Occipital lobe (tissue), 2 donors: ENCODE results near the gene ARHGEF1. TPM values are rescaled to one million over a fixed set of nuclear protein-coding genes. Genes with fewer than 3 reads are reported as not detected.
A peak's percentile ranks its signal among the peaks of the same experiment; 100 is the strongest.
"Not testable (repeated sequence)": the region's sequence is repeated elsewhere in the genome, so short reads cannot be mapped to it uniquely, and the experiment has no call there.

ENCODE experiments used
- DNase-seq: peaks from one replicate; lab custom pipeline; 2025; lab: John Stamatoyannopoulos, UW
- total RNA-seq: library from RNA; depleted of rRNA; stranded (reverse); fragments of >200 nt; gene quantifications from one replicate; pipeline ENCODE4 v1.2.3, GENCODE V29; 2014

Gene ARHGEF1
- total RNA-seq, 1 donor from 2014 or later, result 8.7 TPM

DNA sequence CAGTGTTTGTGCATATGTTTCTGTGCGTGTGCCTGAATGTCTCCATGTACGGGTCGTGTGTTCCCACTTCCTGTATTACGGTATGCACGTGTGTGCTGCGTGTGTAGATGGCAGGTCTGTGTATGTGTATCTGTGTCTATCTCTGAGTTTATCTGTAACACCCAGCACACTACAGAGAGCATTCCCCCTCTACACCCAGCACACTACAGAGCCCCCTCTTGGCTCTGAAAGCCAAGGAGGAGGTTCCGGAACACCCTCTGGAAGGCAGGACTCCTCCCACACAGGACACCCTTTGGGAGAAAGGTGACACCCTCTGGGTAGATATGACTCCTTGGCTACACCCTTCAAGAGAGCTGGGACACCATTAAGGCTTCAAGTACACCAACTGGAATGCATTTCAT, 47.3 kb downstream of the ARHGEF1 start:
- no peak for DNase-seq

DNA sequence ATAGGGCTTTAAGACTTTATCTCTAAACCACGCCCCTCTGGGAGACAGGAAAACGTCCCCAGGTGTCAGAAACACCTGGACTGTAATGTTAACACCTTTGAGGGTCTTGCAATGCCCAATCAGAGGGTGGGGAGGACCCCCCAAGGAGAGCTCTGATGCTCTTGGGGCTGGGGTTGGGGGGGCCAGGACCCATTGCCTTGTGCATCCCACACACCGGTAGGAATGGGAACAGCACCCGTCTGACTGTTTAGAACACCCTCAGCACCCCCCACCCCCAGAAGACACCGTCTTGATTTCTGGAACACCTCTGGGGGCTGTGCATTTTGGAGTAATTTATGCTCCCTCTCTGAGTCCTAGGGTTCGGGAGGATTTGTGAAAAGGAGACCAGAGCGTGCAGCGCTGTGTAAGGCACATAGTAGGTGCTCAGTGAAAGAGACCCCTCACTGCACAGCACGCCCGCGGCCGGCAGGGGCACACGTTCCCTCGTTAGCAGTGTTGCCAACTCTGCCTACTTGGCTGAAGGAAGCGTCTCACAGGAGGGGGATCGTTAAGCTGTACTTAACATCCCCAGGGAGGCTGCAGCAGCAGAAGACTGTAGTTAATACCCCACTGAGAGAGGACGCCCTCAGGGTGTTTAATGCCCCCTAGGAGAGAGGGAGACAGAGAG, 48.1 kb downstream of the ARHGEF1 start:
- no peak for DNase-seq

DNA sequence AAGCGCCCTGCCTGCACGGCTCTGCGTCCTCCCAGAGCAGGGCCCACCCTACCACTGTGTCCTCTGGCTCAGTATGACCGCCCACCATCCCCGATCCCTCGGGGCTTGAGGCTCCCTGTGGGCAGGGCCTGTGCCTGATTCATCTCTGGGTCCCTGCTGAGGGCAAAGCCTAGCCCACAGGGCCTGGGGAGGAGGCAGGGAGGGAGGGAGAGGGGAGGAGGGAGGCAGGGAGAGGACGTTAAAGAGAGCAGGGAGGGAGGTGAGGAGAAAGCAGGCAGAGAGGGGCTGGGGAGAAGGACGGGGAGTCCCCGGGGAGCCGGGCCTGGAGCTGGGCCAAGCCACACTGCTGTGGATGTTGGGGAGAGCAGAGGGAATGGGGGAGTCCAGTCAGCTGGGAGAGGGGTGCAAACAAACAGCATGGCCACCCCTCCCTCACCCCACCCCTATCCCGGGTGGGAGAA, 49.3 kb downstream of the ARHGEF1 start:
- DNase-seq, result no peak

DNA sequence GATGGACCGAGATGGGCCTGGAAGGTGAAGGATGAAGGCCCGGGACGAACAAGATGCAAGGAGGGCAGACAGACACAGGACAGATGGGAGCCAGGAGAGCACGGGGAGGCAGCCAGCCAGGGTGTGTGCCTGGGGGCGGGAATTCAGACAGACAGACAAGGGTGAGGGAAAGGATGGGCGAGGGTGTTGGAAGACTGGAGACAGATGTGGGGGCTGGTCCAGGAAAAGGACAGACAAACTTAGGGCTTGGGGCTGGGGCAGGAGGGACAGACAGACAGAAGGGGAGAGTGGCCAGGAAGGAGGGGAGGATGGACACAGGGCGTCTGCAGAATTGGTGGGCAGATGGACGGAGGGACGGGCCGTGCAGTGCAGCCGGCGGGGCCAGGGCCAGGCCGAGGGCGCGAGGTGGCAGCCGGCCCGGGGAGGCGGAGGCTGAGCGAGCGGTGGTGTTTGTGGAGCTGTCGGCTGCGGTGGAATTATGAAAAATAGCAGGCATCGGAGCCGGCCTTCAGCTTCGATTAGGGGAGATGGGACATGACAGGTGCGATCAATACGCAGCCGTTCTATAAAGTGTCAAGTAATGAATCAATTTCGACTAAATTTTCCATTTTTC, 49.8 kb downstream of the ARHGEF1 start:
- DNase-seq, result no peak

DNA sequence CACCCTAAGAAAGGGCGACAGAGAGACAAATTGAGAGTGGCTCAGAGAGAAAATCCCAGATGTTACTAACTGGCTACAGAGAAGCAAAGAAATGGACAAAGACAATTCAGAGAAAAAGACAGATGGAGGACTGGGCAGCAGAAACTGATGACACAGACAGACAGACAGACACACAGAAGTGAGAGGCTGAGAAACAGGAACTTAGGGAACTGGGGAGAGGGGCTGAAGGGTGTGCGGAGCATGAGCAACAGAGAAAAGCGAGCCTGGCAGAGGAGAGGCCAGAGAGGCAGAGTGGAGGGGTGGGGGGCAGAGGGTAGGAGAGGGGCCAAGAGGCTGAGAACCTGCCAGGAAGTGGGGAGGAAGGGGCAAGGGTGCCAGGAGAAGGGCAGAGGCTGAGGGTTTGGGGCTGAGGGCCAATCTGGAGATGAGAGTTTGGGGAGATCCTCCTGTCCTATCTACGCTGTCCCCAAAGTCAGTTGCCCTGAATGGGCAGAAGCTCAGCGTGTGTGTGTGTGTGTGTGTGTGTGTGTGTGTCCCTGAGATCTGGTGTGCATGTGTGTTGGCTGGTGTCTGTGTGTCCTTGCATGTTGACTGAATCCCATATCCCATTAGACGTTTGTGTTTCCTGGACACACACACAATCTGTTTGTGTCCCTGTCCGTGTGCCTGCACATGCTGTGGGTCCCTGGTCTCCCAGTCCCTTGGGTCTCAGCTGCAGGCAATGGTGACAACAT, 50.9 kb downstream of the ARHGEF1 start:
- DNase-seq, result no peak

DNA sequence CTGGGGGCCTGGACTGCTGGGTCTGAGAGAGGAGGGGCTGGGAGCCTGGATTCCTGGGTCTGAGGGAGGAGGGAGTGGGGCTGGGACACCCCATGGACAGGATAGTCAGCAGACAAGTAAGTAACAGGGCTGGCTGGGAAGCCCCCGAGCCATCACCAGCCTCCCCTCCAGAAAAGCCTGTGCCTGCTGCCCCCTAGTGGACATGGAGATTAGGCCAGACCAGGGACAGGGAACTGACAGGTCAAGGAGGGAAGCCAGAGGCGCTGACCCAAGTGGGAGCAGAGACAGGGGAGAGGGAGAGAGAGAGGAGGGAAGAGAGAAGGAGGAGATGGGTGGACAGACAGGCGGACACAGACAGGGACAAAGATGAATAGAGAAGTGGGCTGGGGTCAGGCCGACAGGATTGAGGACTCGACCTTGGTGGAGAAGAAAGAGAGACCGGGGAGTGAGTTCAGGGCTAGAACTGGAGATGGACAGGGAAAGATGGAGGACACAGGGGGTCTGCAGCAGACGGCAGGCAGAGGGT, 51.9 kb downstream of the ARHGEF1 start:
- peak; percentile 13 for DNase-seq

DNA sequence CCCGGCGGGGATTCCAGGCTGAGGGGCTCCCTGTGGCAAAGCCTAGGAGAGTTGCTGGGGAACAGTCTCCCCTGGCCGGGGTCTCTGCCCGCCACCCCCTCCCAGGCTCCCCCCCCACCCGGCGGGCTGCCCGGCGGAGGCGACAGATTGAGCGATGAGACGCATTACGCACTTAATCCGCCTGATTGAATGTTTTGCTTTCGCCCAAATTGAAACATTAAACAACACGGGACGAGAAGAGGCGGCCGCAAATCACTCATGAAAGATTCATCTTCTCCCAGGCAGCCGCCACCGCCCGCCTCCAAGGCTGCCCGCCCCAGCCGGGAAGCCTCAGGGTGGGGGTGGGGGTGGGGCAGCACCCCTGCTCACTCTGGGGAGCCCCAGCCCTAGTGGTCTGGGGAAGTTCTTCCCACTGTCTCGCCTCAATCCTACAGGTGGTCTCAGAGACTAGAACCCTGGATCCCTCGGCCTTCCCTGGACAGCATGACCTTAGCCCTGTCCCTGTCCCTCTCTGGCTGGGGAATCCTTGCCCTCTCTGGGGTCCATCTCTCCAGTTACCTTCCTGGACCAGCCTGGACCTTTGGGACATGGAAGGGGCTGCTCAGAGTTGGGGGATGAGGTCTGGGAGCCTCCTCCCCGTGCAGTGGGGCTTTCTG, 52.9 kb downstream of the ARHGEF1 start:
- no peak for DNase-seq

DNA sequence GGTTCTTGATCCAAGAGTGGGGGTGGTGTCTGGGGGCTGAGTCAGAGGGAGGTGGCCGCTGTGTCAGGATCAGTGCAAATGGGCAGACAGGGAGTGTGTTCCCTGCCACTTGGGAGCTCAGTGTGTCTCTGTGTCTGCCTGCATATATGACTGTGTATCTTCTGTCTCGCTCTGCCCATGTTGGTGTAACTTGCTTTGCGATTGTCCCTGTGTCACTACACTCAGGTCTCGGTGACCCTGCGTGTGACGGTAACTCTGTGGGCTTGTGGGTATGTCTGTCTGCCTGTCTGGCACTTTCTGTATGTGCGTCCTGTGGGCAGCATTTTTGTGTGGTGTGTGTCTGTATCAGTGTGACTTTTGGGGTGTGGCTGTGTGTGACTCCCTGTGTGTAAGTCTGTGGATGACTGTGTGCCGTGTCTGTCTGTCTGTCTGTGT, 53.4 kb downstream of the ARHGEF1 start:
- DNase-seq, result no peak

DNA sequence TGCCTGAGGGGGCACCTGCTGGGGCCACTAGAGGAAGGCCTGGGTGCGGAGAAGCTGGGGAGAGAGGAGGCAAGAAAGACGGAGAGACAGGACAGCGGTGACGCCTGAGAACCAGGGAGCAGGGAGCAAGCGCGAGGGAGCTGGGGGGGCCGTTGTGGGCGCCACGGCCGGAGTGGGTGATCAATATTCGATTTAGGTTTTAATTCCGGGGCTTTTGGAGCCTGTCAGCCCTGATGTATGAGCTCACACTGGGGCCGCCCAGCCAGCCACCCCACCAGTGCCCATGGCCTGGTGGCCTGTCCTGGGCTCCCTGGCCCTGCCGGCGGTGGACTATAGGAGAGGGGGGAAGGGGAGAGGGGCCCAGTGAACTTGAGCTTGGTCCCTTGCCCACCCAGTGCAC, 54.0 kb downstream of the ARHGEF1 start:
- DNase-seq, result no peak

DNA sequence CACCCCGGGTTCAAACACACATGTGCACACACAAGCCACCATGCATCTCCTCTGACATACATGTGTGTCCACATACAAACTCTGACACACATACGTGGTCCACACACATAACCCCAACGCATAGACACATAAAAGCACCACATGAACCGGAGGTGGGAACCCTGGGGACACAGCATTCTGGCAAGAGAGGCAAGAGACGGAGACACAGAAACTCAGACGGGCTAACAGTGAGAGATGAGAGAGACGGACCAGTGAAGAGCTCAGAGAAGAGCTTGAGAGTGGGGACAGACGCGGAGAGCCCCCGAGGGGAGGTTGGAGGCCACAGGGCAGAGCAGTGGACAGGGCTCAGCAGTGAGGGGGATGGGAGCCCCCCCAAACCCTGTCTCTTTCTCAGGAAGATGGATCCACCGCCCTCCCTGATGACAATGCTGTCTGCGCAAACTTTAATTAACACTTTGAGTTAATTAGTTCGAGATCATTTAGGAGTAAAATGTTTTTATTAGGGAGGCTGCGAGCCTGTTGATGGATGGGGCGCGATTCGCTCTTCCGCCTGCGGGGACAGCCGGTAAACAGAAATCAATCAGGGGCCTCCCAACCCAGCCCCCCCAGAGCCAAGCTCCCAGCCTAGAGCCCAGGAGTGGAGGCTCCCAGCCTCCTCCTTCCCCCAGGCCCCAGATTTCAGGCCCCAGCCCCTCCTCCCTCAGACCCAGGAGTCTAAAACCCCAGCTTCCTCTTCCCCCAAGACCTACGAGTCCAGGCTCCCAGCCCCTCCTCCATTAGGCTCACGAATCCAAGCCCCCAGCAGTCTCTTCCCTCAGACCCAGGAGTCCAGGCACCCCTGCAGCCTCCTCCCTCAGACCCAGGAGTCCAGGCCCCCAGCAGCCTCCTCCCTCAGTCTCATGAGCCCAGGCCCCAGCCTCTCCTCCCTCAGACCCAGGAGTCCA, 54.8 kb downstream of the ARHGEF1 start:
- no peak for DNase-seq

DNA sequence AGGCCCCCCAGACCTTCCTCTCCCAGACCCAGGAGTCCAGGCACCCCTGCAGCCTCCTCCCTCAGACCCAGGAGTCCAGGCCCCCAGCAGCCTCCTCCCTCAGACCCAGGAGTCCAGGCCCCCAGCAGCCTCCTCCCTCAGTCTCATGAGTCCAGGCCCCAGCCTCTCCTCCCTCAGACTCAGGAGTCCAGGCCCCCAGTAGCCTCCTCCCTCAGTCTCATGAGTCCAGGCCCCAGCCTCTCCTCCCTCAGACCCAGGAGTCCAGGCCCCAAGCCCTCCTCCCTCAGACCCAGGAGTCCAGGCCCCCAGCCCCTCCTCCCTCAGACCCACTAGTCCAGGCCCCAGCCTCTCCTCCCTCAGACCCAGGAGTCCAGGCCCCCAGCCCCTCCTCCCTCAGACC, 56.2 kb downstream of the ARHGEF1 start:
- DNase-seq, result not testable (repeated sequence)

DNA sequence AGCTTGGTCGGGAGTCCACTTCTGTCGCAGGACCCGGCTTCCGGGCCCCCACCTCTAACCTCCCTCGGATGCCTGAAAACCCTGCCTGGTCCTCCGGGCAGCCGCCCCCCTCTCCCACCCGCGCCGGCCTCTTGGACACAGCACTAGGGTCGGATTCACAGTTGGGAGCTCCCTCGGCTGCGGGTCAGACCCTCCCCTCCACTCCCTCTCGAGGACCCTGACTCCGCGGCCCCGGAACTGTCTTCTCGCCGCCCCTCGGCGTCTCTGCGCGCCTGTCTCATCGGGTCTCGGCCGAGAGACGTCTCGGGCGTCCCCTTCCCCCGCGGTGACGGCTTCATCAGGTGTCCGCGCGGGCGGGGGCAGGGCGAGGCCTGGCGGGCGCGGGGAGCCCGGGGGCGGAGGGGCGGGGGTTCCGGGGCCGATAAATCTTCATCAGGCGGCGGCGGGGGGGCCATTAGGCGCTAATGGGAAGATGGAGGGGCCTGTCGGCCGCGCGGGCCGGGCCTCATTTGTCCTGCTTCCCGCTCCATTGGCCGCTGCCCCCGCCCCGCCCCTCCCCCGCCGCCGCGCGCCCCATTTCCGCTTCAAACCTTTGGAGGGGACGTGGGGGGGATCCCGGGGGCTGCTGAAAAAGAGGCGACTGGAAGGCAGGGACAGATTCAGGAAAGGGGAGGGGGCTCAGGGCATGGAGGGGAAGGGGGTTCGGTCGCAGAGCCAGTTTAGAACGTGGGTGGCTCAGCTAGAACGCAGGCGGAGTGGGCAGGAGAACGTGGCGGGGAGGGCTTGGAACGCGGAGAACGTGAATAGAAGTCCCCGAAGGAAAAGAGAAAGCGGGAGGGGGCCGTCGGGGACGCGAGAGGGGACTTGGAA, 57.1 kb downstream of the ARHGEF1 start:
- no peak for DNase-seq

DNA sequence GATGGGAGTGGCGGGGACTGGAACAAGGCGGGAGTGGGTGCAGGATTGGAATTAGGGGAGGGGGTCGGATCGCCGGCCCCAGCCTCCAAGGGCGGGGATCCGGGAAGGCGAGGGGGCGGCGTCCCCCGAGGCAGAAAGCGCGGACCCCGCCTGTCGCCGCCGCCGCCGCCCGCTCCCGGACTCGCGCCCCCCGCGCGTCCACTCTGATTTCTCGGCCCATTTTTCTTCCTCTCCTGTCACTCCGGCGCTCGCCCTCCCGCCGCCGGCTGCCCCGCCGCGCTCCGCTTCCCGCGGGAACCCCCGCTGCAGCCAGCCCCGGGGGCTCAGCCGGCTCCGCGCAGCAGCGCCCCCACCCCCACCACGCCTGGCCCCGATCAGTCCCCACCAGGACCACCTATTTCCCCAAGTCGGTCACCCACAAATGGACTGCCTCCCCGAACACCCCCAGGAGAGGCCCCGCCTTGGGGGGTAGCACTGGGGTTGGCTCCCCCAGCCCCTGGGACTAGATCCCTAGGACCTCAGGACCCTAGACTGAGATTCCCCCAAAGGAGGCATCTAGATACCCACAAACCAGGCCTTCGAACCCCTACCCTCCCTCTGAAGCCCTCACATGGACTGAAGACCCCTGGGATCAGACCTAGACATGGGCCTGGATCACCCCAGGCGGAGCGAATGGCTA, 57.9 kb downstream of the ARHGEF1 start:
- no peak for DNase-seq

DNA sequence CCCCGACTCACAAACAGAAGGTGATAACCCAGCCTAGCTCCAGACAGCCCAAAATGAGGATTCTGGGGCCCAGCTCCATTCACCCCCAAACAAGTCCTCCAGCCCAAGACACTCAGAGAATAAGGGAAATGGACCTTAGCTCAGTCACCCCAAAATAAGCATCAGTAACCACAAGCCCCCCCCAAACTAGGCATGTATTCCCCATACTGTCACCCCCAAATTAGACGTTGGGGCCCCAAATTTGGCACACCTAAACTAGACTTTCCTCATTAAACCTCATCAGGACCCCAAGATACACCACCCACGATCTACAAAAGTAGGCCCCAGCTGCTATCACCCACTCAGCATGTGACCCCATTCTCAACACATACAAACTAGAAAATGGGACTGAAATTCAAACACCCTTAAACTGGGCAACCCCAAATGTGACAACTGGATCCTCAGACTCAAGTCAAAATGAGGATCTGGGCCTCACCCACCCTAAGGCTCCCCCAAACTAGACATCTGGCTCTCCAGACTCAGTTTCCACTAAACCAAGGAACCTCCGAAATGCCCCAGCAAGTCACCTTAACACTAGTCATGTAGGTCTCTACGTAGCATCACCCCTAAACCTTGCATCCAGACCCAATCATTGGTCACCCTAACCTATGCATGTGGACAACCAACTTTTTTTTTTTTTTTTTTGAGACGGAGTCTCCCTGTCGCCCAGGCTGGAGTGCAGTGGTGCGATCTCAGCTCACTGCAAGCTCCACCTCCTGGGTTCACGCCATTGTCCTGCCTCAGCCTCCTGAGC, 58.6 kb downstream of the ARHGEF1 start:
- DNase-seq, result no peak

DNA sequence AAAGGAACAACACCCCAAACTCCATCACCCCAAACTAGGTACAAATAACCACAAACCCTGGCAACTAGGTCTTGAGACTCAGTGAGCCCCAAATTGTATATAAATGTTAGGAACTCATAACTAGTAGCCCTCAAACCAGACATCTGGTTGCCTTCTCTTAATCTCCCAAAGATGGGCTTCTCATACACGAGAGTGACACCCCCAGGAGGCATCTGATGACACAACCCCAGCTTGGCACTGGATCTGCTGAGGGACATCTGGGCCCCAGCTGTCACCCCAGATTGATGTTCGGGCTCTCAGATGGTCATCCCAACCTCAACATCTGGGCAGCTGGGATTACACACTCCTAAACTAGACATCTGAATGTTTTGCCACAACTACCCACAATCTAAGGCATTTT, 61.4 kb downstream of the ARHGEF1 start:
- DNase-seq, result no peak

DNA sequence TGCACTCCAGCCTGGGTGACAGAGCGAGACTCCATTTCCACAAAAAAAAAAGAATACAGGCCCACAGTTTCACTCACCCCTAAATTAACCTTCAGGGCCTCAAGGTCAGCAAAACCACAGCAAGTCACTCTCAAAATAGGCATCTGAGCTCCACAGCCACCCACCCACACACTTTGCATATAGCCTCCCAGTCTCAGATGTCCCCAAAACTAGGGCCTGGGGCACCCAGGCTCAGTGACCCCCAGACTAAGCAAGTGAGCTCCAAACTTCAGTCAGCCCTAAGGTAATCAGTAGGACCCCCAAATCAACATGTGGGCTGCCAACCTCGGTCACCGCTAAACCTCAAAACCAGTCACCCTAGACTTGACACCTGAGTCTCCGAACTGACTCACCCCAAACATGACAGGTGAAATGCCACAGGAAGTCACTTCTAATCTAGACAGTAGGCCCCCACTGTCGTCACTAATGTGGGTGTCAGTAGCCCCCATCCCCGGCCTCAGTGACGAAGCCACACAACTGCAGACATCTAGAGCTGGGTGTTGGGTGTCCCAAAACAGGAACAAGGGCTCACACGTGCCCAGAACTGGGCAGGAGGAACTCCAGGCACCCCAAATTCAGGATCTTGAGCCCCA, 62.3 kb downstream of the ARHGEF1 start:
- no peak for DNase-seq

DNA sequence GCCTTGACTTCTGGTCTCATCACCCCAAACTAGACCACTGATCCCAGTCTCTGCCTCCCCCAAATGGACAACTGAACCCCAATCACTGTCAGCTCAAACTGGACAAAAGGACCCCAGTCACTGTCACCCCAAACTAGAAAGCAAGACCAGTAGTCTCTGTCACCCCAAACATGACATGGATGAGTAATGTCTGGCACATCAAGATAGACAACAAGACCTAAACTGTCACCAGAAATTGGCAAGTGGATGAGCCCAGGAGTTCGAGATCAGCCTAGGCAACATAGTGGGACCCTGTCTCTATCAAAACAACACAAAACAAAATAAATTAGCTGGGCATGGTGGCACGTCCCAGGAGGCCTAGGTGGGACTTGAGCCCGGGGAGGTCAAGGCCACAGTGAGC, 64.1 kb downstream of the ARHGEF1 start:
- no peak for DNase-seq

DNA sequence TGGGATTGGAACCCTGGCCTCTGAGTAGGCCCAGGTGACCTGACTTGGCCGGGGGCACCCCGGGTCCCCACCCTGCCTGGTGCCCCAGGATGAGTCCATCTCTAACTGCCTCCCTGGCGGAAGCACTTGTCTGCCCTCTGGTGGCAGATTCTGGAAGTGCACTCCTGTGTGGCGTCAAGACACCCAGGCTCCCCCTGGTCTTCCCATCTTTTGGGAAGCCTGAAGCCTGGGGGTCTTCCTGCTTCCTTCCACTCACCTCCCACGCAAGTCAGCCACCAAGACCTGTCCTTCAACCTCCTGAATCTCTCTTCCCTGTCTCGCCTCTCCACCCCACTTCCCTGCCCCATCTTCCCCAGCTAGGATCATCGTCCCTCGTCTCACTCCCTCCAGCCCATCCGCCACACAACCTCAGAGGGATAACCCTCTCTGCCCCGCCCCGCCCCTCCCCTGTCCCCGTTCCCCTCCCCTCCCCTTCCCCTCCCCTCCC, 68.7 kb downstream of the ARHGEF1 start:
- peak; percentile 52 for DNase-seq
